HG02588 (cell line): ENCODE measurements around the gene ATRAID.

ENCODE experiments used
- ATAC-seq: cut with Tn5 transposase; IDR thresholded peaks from one replicate; pipeline ENCODE4 v1.9.1; 2021; ENCODE audit warnings: mild to moderate bottlenecking, moderate library complexity; ENCODE audit not compliant: unreplicated experiment

ATRAID gene

GRCh38 chr2:27217173-27218121, 5.6 kb downstream of the ATRAID start, which contains the start of gene CAD:
Gene CAD (plus strand): TSS chr2:27217369. CDS start chr2:27217552, 183 bp downstream.
- peak; percentile 67 for ATAC-seq

- ATAC-seq = no peak
These were observed 6.8 kb downstream of the ATRAID start for GRCh38 chr2:27218614-27219013.

GRCh38 chr2:27219091-27219490, 7.2 kb downstream of the ATRAID start:
- no peak for ATAC-seq

GRCh38 chr2:27220091-27220490, 8.2 kb downstream of the ATRAID start:
- ATAC-seq = no peak

GRCh38 chr2:27221166-27221565, 9.3 kb downstream of the ATRAID start:
- no peak for ATAC-seq

- ATAC-seq = no peak
These were observed 10.6 kb downstream of the ATRAID start for GRCh38 chr2:27222407-27222806.

GRCh38 chr2:27223416-27223815, 11.6 kb downstream of the ATRAID start:
- ATAC-seq = no peak

- no peak for ATAC-seq
These were observed 13.7 kb downstream of the ATRAID start for GRCh38 chr2:27225526-27225925.

- ATAC-seq = no peak
These were observed 15.7 kb downstream of the ATRAID start for GRCh38 chr2:27227501-27227900.

GRCh38 chr2:27231921-27232320, 20.1 kb downstream of the ATRAID start:
- no peak for ATAC-seq

- ATAC-seq = no peak
These were observed 21.5 kb downstream of the ATRAID start for GRCh38 chr2:27233341-27233740.

GRCh38 chr2:27236136-27236535, 24.3 kb downstream of the ATRAID start:
- ATAC-seq = no peak

GRCh38 chr2:27236626-27237025, 24.8 kb downstream of the ATRAID start:
- ATAC-seq = no peak

- ATAC-seq = no peak
These were observed 25.6 kb downstream of the ATRAID start for GRCh38 chr2:27237341-27237945.

GRCh38 chr2:27238976-27239375, 27.1 kb downstream of the ATRAID start:
- ATAC-seq = no peak

GRCh38 chr2:27240406-27240805, 28.6 kb downstream of the ATRAID start:
- no peak for ATAC-seq

GRCh38 chr2:27241761-27242613, 30.1 kb downstream of the ATRAID start:
- no peak for ATAC-seq

- no peak for ATAC-seq
These were observed 30.7 kb downstream of the ATRAID start for GRCh38 chr2:27242614-27242951.

- ATAC-seq = no peak
These were observed 31.7 kb downstream of the ATRAID start for GRCh38 chr2:27243391-27244130.

- ATAC-seq = no peak
These were observed 33.3 kb downstream of the ATRAID start for GRCh38 chr2:27245116-27245515.

- ATAC-seq = no peak
These were observed 33.8 kb downstream of the ATRAID start for GRCh38 chr2:27245626-27246025.
